Natural killer cell treated with Interleukin-12 subunit alpha and Interleukin-12 subunit beta and Interleukin-15 and Interleukin-18, amount 100 ng/mL, for 72 hours (primary cell): ENCODE results near the gene ST3GAL5. TPM values are rescaled to one million over a fixed set of nuclear protein-coding genes. Genes with fewer than 3 reads are reported as not detected.

Experiments used
- ATAC-seq, 2 donors: fragments of 150-1000 bp; cut with Tn5 transposase in 1 of 2; sonication (Bioruptor Pico), chemical (Tn5 transposase) in 1 of 2; 2 replicates each; pipeline ENCODE4 v1.10.0; 2021
- DNase-seq: peaks from one replicate; pipeline ENCODE4 v3.0.0; 2022; ENCODE audit warnings: low spot score
- H3K27ac Mint-ChIP-seq, 2 donors: 1 replicate in 1 of 2; 2 replicates in 1 of 2; pipeline ENCODE4 v1.8.0; 2022; ENCODE audit warnings: mixed read lengths in 2 of 2, mild to moderate bottlenecking in 1 of 2, moderate library complexity in 1 of 2
- H3K27me3 Mint-ChIP-seq, 2 donors: 1 replicate in 1 of 2; 2 replicates in 1 of 2; pipeline ENCODE4 v1.8.0; 2022; ENCODE audit warnings: mixed read lengths in 2 of 2
- H3K36me3 Mint-ChIP-seq: one replicate; pipeline ENCODE4 v1.8.0; 2022; ENCODE audit warnings: mixed read lengths
- H3K4me1 Mint-ChIP-seq, 2 donors: 1 replicate in 1 of 2; 2 replicates in 1 of 2; pipeline ENCODE4 v1.8.0; 2022; ENCODE audit warnings: low read depth in 2 of 2, mixed read lengths in 2 of 2, mild to moderate bottlenecking in 1 of 2
- H3K4me3 Mint-ChIP-seq: one replicate; pipeline ENCODE4 v1.8.0; 2022; ENCODE audit warnings: mixed read lengths
- H3K9me3 Mint-ChIP-seq: 2 replicates; pipeline ENCODE4 v1.8.0; 2022; ENCODE audit warnings: mixed read lengths
- total RNA-seq, 2 donors: library from RNA; stranded (reverse); gene quantifications; one replicate each; pipeline ENCODE4 v1.2.3, GENCODE V29; 2022

ST3GAL5 gene
- total RNA-seq, 2 donors from 2014 or later: 28.9 to 31.8 TPM

DNA sequence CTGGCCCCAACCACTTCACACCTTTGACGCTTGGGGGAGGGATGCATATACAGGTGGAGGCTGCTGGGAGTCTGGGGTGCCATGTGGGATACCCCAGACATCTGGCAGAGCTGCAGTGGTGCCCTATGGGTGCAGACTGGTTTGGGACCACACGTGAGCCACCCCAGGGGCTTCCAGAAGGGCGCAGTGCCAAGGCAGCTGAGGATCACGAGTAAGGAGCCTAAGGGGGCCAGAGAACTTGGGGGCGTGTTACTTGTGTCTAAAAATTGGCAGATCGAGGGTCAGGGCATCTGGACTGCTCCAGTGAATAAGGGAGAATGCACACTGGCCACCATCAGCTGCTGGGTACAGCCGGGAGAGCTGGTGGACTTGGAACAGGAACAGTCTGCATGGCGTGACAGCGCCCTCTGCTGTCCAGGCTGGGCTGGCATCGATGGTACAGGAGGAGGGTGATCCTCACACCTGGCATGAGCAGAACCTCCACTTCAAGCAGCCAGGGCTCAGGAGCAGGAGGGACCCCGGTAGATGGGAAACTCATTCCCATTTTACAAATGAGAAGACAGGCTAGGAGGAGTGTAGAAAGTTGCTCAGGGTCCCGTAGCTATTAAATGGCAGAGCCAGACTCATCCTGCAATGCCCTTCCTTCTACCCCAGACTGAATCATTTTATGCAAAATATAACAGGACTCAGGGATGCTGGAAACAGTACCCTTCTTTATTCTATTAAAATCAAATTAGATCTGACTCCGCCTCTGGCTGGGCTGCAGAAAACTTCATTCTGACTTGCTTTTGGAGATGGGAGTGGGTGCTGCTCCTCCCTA lies 74.6 kb downstream of the ST3GAL5 start:
- Mint-ChIP-seq H3K9me3 (no peaks in the 10 kb centered on the region), H3K27ac (no peak overlapping the region)

DNA sequence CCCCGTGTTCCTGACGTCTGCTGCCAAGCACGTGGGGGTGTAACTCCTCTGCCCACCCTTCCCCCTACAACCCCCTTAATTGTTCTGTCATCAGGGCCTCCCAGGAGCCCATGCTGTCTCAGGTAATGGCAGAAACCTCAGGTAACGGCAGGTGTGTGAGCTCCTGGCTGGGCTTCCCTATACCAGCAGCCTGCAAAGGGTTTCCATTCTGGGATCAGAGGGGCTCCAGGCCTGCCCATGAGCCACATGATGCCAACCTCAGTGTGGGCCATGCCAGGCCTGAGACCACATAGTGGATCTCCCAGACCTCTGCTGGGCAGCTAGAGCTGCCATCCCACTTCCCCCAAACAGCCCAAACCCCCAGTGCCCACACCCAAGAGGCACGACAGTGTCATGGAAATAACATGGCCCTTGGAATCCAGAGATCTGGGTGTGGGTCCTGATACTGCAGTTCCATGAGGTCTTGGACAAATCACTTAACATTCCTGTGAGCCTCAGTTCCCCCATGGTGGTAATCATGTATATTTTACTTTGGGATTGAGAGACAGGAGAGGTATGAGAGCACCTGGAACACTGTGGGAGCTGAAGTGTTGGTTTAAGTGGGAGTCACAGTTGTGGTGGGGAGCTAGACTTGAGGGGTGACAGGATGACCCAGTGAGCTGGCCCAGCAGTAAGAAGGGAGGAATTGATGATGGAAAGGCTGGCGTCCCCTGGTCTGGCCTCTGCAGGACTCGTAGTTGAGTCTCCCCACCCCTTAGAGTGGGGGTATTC lies 75.4 kb downstream of the ST3GAL5 start:
- DNase-seq: no peak
- H3K9me3 Mint-ChIP-seq: no peaks in the 10 kb centered on the region
- no peak overlapping the region for H3K4me3 Mint-ChIP-seq
- H3K4me1 Mint-ChIP-seq: peaks cover 0 to 6% of the 10 kb centered on the region in 2 donors
- no peaks in the 10 kb centered on the region for H3K36me3 Mint-ChIP-seq
- ATAC-seq: no peak
- H3K27me3 Mint-ChIP-seq: peaks cover 0 to 19% of the 10 kb centered on the region in 2 donors
- H3K27ac Mint-ChIP-seq: no peak overlapping the region

More for the DNA sequence above, 74.6 kb downstream of the ST3GAL5 start:
- peak; percentile 84 to 85 for ATAC-seq
- Mint-ChIP-seq H3K36me3 (no peaks in the 10 kb centered on the region), H3K4me1 (peaks cover 0 to 6% of the 10 kb centered on the region in 2 donors), H3K4me3 (no peak overlapping the region), H3K27me3 (peaks cover 0 to 19% of the 10 kb centered on the region in 2 donors)
- peak; percentile 83 for DNase-seq

DNA sequence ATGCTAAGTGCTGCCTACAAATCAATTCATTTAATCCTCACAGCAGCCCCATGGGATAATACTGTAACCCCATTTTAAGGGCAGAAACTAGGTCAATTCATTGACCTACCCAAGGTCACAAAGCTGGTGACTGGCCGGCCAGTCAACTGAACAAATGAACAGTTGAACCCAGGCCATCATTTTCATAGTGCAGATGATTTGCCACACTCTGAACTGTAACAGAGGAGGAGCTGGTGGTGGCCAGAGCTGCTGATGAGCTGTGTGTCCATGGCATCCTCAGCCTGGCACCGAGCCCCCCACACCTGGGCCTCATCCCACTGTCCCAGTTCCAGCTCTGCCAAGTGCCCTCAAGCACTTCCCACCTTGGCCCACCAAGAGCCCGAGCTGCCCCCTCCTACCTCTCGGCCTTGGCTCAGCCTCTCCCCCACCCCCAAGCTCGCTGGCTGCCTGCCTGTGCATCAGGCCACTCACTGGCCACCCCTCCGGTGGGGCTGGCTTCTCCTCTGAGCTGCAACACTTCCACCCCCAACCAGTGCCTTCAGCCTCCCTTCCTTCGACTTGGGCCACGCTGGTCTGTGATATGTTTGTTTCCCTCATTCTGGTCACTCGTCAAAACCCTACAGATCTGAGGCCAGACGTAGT lies 76.6 kb downstream of the ST3GAL5 start:
- Mint-ChIP-seq H3K4me1 (peaks cover 0 to 6% of the 10 kb centered on the region in 2 donors), H3K9me3 (no peaks in the 10 kb centered on the region), H3K27me3 (peaks cover 0 to 14% of the 10 kb centered on the region in 2 donors), H3K4me3 (no peak overlapping the region), H3K36me3 (no peaks in the 10 kb centered on the region), H3K27ac (no peak overlapping the region)
- ATAC-seq (no peak), DNase-seq (no peak)

DNA sequence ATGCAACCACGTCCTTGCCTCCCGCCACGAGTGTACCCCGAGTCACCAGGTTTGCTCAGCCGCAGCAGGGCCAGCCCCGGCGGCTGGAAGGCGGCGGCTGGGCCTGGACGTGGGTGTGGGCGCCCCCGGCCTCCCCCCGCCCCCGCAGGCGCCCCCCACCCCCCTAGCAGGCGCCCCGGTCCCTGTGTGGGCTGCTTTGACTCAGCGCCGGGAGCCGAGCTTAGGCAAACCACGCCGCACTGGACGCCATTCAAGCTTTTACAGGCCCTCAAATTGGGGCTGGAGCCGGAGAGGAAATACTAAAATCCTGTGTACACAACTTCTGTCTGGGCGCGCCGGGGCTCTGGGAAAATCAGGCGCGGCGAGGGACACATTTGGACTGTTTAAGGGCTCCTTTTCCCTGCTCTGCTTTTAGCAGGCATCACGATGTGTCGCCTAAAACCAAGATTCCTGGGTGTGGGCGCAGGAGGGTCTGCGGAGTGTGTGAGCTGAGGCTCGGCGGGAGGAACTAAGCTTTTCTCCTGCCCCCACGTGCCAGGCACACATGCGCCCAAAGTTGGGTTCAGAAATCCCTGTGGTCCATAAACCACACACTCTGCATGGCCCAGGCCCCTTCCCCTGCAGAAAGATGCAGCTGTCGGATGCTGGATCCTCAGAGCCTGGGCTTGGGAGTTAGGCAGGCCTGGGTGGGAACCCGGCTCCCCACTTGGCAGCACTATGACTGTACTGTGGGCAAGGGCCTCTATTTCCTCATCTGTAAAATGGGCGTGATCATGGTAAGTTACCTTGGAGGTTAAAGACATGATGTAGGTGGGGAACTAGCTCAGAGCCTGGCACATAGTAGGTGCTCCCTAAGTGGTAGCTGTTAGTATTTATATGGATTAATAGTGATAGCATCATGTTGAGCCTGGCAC lies 77.4 kb downstream of the ST3GAL5 start:
- no peaks in the 10 kb centered on the region for H3K9me3 Mint-ChIP-seq
- H3K4me1 Mint-ChIP-seq: peaks cover 0 to 6% of the 10 kb centered on the region in 2 donors
- DNase-seq (no peak), ATAC-seq (no peak)
- H3K27ac Mint-ChIP-seq: no peak overlapping the region
- H3K4me3 Mint-ChIP-seq: no peak overlapping the region
- H3K27me3 Mint-ChIP-seq: peaks cover 0 to 14% of the 10 kb centered on the region in 2 donors
- no peaks in the 10 kb centered on the region for H3K36me3 Mint-ChIP-seq

DNA sequence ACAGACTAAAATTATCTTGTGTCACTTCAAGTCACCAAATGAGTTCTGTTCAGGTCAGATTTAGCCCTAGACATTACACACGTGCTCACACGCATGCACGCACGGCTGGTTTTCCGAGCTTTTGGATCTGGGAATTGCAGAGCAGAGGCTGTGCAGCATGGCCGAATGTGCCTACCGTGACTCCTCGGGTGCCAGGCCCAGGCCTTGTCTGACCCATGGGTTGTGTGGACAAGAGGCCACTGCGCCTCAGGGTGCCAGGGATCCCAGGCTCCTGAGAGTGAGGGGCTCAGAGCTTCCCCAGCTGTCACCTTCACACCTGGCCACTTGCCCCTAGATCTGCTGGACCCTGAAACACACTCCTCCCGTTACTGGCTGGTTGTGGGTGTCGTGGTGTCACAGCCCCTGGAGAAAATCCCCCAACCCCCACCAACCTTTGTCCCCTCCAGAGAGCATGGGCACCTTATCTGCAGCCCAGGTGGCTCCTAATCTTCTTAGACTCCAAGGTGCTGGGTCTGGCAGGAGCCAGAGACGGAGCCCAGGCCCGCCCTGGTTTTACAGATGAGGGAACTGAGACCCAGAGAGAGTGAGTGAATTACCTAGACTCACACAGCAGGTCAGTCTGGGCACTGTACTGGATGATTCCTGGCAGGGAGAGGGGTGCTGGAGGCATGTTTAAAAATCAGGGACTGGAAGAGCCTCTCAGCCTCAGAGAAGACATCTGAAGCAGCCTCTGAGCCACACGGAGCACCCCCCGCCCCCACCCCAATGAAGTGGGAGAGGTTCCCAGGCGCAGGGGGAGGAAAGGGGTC lies 78.2 kb downstream of the ST3GAL5 start:
- Mint-ChIP-seq H3K9me3 (no peaks in the 10 kb centered on the region), H3K27me3 (peaks cover 0 to 14% of the 10 kb centered on the region in 2 donors), H3K27ac (no peak overlapping the region), H3K4me3 (no peak overlapping the region), H3K4me1 (peaks cover 0 to 6% of the 10 kb centered on the region in 2 donors), H3K36me3 (no peaks in the 10 kb centered on the region)
- no peak for DNase-seq
- no peak for ATAC-seq

DNA sequence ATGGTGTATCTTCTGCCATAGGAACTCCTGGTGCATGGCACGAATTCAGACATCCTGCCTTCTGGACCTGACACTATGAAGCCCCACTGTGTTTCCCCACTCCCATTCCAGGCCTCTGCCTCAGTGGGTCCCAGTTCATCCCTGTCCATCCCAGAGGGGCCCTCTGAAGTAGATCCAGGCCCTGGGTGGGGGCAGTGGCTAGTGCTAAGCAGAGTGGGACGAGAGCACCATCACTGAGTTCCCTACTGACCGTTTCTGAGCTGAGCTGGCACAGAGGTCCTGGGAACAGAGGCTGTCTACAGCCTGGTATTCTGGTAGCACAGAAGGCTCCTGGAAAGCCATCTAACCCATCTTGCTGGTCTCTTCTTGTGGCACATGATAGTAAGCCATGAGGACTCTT lies 81.0 kb downstream of the ST3GAL5 start:
- Mint-ChIP-seq H3K4me1 (peaks cover 11 to 15% of the 10 kb centered on the region in 2 donors), H3K9me3 (no peaks in the 10 kb centered on the region), H3K4me3 (no peak overlapping the region), H3K27me3 (peaks cover 0 to 3% of the 10 kb centered on the region in 2 donors), H3K36me3 (no peaks in the 10 kb centered on the region), H3K27ac (no peak overlapping the region)
- DNase-seq (no peak), ATAC-seq (no peak)

DNA sequence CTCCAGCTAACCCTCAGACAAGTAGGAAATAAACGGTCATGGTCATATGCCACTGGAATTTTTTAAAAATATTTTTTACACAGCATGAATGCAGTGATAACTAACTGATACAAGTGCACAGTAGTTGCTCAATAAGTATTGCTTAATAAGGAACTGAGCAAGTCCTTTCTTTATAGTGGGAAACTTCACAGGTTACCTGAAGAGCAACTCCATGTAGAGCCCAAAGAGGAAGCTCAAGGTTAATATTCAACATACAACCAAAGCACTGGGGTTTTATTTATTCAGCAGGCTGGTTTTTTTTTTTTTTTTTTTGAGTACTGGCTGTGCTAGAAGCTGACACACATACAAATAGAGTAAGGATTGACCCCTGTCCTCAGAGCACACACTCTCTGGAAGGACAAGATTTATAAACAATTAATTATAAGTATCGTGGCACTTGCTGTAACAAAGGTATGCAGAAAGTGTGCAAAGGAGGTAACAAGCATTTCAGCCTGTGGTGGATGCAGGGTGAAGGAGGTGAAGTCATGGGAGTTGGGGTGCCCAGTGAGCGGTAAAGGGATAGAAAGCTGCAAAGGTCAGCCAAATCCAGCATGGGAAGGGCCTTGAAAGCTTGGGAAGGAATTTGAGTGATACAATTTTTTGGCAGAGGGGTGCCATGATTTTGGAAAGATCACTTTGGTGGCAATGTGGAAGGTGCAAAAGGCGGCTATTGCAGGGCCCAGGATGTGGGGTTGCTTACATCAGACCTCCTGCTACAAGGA lies 82.3 kb downstream of the ST3GAL5 start:
- ATAC-seq (no peak), DNase-seq (no peak)
- H3K9me3 Mint-ChIP-seq: no peaks in the 10 kb centered on the region
- peaks cover 11 to 15% of the 10 kb centered on the region in 2 donors for H3K4me1 Mint-ChIP-seq
- no peak overlapping the region for H3K27ac Mint-ChIP-seq
- no peak overlapping the region for H3K4me3 Mint-ChIP-seq
- H3K36me3 Mint-ChIP-seq: no peaks in the 10 kb centered on the region
- peaks cover 0 to 3% of the 10 kb centered on the region in 2 donors for H3K27me3 Mint-ChIP-seq

DNA sequence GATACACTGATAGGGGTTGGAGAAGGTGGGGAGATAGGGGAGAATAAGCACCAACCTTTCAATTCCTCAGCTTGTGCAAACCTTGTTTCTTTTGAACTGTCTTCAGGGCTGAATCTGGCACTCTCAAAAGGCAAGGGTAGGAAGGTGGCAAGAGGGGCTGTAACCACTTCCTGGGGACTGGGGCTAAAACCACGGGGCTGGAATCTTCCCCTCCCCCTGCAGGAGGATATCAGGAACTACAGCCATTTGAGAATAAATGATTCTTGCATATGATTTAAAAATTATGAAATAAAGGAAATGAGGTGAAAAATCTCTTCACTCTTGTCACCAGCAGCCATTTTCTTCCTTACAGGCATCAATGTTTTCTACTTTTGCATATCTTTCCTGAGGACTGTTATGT lies 84.2 kb downstream of the ST3GAL5 start:
- no peak overlapping the region for H3K27ac Mint-ChIP-seq
- peaks cover 11 to 15% of the 10 kb centered on the region in 2 donors for H3K4me1 Mint-ChIP-seq
- H3K4me3 Mint-ChIP-seq: no peak overlapping the region
- H3K36me3 Mint-ChIP-seq: no peaks in the 10 kb centered on the region
- H3K9me3 Mint-ChIP-seq: no peaks in the 10 kb centered on the region
- peaks cover 5 to 9% of the 10 kb centered on the region in 2 donors for H3K27me3 Mint-ChIP-seq
- ATAC-seq (peak; percentile 39 to 65), DNase-seq (no peak)

DNA sequence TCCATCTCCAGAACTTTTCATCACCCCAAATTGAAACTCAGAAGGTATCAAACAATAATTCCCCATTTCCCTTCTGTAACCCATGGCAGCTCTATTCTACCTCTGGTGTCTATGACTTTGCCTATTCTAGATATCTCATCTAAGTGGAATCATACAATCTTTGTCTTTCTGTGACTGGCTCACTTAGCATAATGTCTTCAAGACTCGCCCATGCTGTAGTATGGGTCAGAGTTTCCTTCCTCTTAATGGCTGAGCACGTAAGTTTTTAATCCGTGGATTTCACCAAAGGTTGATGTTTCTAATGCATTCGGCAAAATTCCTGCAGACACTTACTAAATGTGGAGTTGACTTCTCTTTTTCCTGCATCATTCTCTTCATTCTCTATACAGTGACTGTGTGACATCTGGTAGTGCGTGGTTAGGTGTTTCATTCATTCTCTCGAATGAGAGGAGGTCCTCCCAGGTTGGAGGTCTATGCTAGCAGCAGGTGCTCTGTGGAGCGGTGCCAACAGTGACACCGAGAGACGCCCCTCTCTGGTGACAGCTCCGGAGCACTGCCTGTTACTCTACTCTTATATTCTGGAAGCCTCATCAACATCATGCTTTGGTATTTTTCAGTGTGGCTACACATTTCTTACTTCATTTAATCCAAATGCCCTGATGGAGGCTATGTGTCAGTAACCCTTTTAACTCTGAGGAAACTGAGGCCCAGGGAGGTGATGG lies 84.9 kb downstream of the ST3GAL5 start:
- no peaks in the 10 kb centered on the region for H3K36me3 Mint-ChIP-seq
- peaks cover 6 to 13% of the 10 kb centered on the region in 2 donors for H3K27me3 Mint-ChIP-seq
- H3K9me3 Mint-ChIP-seq: no peaks in the 10 kb centered on the region
- no peak overlapping the region for H3K27ac Mint-ChIP-seq
- no peak overlapping the region for H3K4me3 Mint-ChIP-seq
- DNase-seq: no peak
- peaks cover 11 to 15% of the 10 kb centered on the region in 2 donors for H3K4me1 Mint-ChIP-seq
- no peak for ATAC-seq

DNA sequence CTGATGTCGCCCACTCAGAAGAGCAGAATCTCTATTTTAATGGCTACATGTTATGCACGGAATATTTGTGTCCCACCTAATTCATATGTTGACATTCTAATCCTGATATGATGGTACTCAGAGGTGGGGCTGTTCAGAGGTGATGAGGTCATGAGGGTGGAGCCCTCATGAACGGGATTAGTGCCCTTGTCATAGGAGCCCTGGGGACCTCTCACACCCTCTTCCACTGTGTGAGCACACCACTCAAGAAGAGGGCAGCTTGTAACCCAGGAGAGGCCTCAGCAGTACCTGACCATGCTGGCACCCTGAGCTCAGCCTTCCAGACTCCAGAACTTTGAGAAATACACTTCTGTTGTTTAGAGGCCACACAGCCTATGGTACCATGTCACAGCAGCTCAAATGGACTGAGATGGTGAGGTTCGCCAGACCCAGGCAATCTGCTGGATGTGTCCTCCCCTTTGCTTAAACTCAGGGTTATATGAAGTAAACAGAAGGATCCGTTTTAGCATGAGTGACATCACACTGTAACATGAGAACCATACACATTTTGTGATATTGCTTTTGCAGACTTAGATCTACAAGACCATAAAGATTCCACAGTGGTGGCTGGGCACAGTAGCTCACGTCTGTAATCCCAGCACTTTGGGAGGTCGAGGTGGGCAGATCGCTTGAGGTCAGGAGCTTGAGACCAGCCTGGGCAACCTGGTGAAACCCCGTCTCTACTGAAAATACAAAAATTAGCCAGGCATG lies 86.3 kb downstream of the ST3GAL5 start:
- no peak overlapping the region for H3K4me3 Mint-ChIP-seq
- H3K27me3 Mint-ChIP-seq: peaks cover 9 to 26% of the 10 kb centered on the region in 2 donors
- H3K36me3 Mint-ChIP-seq: no peaks in the 10 kb centered on the region
- H3K4me1 Mint-ChIP-seq: peaks cover 11 to 15% of the 10 kb centered on the region in 2 donors
- H3K9me3 Mint-ChIP-seq: no peaks in the 10 kb centered on the region
- no peak overlapping the region for H3K27ac Mint-ChIP-seq
- no peak for DNase-seq
- ATAC-seq: no peak

DNA sequence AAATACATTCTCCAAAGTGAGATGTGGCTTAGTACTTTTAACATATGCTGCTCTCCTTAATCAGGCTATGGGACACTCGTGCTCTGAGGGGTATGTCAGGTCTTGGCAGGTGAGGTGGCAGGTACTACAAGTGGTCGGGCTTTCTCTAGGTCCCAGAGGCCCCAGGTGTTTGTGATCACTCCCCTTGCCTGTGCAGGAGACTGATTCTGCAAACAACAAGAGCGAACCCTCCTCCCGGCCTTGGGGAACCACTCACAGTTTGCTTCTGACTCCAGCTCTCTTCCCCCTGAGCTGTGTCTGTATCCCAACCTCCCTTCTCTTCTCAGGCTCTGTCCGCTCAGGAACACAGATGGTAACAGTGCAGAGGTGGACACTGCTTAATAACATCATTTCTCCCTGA lies 86.9 kb downstream of the ST3GAL5 start:
- Mint-ChIP-seq H3K27me3 (peaks cover 15 to 32% of the 10 kb centered on the region in 2 donors), H3K36me3 (no peaks in the 10 kb centered on the region), H3K4me3 (no peak overlapping the region), H3K4me1 (peaks cover 11 to 15% of the 10 kb centered on the region in 2 donors), H3K27ac (no peak overlapping the region), H3K9me3 (no peaks in the 10 kb centered on the region)
- DNase-seq (no peak), ATAC-seq (no peak)
